GM13977 (cell line): ENCODE measurements around the gene UAP1L1.
"Not testable (repeated sequence)": the region's sequence is repeated elsewhere in the genome, so short reads cannot be mapped to it uniquely, and the experiment has no call there.

Experiments
- DNase-seq: peaks from one replicate; pipeline ENCODE4 v3.0.0; 2012; ENCODE audit warnings: low spot score
- in situ Hi-C: fragments of 300-500 bp; cut with MboI; formaldehyde crosslinking; loops from one replicate; pipeline ENCODE4 v1.12.0; 2022; ENCODE audit warnings: low sequenced_read_pairs, low pct_unique_long_range_greater_than_20kb, mixed read lengths, inconsistent platforms; ENCODE audit not compliant: unreplicated experiment
- TF ChIP-seq, protein P1 (sequence below): IDR thresholded peaks from 2 replicates; pipeline ENCODE4 v1.5.1; 2012; ENCODE audit warnings: mild to moderate bottlenecking, control low read depth; ENCODE audit not compliant: insufficient read depth; ENCODE audit errors: extremely low read depth, missing control alignments

UAP1L1 gene

DNA sequence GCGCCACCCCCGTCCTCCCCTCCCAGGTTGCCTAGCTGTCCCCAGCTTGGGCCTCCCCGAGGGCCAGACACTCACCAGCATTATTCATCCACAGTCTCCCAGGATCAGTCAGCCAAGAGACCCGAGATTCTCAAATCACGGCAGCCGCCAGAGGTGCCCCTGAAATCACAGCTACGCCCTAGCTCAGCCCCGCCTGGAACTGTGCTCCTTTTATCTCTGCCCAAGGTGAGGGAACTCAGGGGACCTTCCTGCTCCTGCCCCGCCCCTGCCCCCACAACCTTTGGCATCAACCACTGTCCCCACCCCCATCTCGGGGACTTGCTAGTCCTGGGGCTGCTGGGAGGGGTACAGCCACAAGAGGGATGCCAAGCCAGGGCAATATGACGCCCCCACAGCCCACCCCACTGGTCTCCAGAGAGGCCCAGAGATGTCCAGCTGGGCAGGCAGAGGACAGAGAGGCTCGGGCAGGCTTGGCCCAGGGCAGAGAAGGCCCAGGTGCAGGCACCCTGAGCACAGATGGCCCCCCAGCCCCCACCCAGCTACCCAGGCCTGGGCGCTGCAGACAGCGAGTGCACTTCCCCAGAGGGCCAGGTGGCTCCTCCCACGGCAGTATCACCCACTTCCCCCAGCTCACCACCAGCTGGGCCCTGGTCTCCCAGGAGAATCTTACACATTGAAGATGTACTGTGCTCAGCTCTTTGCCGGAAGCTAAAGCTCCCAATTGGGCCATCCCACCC, 45.2 kb upstream of the UAP1L1 start, which contains the start of gene FUT7:
FUT7 (minus strand) TSS at position 185 of the 737 bp plus-strand sequence; CDS start at position 88, 97 bp downstream.
- TF ChIP-seq, protein P1, sequence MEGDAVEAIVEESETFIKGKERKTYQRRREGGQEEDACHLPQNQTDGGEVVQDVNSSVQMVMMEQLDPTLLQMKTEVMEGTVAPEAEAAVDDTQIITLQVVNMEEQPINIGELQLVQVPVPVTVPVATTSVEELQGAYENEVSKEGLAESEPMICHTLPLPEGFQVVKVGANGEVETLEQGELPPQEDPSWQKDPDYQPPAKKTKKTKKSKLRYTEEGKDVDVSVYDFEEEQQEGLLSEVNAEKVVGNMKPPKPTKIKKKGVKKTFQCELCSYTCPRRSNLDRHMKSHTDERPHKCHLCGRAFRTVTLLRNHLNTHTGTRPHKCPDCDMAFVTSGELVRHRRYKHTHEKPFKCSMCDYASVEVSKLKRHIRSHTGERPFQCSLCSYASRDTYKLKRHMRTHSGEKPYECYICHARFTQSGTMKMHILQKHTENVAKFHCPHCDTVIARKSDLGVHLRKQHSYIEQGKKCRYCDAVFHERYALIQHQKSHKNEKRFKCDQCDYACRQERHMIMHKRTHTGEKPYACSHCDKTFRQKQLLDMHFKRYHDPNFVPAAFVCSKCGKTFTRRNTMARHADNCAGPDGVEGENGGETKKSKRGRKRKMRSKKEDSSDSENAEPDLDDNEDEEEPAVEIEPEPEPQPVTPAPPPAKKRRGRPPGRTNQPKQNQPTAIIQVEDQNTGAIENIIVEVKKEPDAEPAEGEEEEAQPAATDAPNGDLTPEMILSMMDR: no peak
- DNase-seq: no peak
- in situ Hi-C loops: loop anchor here (10.0 kb wide), 1 partner anchor 257 kb away; no protein-coding TSS in a partner anchor

DNA sequence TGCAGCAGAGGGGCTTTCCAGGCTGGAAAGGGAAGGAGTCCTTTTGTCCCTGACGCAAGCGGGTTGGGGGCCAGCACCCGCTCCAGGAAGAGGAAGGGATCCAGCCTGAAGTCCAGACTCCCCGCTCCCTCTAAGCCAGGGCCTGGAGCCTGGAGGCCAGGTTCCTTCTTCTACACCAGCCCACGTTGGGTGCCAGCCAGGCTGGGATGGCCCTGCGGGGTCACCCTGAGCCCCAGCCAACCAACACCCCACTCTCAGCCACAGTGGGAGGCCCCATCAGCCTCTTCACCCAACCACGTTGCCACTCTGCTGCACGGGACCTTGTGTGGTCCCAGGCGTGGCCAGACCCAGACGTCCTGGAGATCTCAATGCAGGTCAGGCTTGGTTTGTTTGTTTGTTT, 44.5 kb upstream of the UAP1L1 start:
- DNase-seq: no peak
- TF ChIP-seq, protein P1: no peak
- in situ Hi-C loops: loop anchor here (10.0 kb wide), 1 partner anchor 258 kb away; no protein-coding TSS in a partner anchor

DNA sequence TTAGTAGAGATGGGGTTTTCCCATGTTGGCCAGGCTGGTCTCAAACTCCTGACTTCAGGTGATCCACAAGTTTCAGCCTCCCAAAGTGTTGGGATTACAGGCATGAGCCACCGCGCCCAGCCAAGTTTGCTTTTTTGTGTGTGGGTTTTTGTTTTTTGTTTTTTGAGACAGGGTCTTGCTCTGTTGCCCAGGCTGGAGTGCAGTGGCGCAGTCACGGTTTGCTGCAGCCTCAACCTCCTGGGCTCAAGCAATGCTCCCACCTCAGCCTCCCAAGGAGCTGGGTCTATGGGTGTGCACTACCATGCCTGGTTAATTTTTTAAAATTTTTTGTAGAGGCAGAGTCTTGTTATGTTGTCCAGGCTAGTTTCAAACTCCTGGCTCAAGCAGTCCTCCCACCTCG, 43.8 kb upstream of the UAP1L1 start:
- not testable (repeated sequence) for DNase-seq
- in situ Hi-C loops: loop anchor here (10.0 kb wide), 1 partner anchor 259 kb away; no protein-coding TSS in a partner anchor

DNA sequence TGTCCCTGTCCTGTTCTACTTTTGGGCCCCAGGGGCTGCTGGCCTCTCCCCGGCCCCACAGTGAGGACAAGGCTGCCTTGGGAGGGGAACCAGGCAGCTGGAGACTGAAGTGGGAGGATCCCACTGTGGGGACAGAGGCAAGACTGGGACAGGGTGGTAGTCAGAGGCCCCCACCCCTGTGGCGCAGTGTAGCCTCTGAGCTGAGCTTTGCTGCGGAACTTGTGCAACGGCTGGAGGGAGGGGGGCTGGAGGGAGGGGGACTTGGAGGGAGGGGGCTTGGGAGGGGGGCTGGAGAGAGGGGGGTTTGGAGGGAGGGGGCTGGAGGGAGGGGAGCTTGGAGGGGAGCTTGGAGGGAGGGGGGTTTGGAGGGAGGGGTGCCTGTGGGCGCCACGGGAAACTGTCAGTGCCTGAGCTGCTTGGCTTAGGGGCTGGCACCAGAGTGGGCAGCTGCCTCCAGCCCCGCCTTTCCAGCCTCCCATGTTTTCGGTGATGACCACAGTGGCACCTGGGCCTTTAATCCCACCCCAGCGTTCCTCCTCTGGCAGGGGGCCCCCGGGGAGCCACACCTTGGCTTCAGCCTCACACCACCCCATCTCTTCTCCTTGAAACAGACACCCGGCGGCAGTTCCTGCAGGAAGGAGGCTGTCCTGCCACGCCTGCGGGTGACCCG, 43.1 kb upstream of the UAP1L1 start:
- TF ChIP-seq, protein P1: no peak
- in situ Hi-C loops: loop anchor here (10.0 kb wide), 1 partner anchor 259 kb away; no protein-coding TSS in a partner anchor
- DNase-seq: no peak

DNA sequence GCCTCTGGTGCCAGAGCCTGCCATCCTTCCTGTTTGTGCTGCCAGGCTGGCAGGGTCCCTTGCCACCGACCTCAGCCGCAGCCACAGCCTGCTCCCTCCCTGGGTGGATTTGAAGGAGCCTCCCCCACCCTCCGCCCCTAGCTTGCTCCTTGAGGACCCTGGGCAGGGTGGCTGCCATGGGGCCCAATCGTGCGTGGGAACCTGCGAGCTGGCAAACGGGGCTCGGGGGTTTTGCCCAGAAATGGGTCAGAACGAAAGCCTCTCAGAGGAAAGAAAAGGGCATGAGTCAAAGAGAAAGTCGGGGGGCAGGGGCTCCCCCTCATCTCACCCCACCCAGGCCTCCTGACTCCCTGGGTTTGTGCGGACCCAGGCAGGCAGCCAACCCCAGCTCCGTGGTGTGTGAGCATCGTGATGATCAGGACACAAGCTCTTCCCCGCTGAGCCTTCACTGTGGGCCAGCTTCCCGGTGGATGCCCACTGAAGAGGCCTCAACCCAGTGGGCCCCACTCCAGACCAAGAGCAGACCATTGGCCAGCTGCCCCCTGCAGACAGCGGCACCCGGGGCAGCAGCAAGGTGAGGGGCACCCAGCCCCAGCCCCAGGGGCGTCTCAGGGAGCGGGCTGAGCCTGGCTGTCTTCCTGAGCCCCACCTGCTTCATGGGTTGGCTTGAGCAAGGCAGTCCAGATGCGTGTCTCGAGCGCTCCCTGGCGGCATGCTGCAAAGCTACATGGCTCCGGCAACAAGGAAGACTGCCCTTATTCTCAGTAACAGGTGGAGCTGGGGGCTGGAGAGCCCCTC, 42.4 kb upstream of the UAP1L1 start:
- TF ChIP-seq, protein P1: peak; percentile 98
- in situ Hi-C loops: loop anchor here (10.0 kb wide), 1 partner anchor 260 kb away; no protein-coding TSS in a partner anchor
- peak; percentile 95 for DNase-seq

DNA sequence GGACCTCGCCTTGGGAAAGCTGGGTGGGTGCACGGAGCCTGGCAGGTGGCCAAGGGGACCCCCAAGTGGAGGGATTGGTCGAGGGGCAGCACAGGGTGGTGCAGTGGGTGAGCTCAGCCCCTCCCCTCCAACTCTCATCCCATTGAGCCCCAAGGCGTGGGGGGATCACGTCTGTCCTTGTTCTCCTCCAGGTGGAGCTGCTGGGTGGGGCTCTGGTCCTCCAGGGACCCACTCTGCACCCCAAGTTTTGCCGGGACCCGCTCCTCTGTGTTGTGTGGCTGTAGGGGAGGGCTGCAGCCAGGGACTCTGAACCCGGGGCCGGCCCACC, 41.8 kb upstream of the UAP1L1 start:
- in situ Hi-C loops: loop anchor here (10.0 kb wide), 1 partner anchor 261 kb away; no protein-coding TSS in a partner anchor
- TF ChIP-seq, protein P1: peak; percentile 1
- DNase-seq: no peak

DNA sequence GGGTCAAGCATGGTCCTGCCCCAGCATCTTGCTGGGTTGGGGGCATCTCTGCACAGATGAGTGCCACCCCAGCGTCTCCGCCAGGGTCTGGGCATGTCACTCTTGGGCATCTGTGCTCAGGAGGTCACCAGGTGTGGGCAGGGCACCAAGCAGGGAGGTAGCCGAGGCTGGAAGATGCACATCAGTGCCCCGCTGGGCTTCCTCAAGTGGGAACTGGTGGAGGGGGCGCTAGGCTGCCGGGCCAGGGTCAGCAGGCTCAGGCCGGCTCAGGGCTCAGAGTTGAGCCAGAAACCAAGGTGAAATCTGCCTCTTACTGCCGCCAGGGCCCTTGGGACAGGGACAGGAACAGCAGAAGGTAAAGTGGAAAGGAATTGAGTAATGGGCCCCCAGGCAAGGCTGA, 41.4 kb upstream of the UAP1L1 start:
- TF ChIP-seq, protein P1: no peak
- in situ Hi-C loops: loop anchor here (10.0 kb wide), 1 partner anchor 261 kb away; no protein-coding TSS in a partner anchor

More for the DNA sequence above, 41.4 kb upstream of the UAP1L1 start:
- DNase-seq: no peak
